HepG2 (cell line): ENCODE measurements around the gene CAMSAP1. TPM values are rescaled to one million over a fixed set of nuclear protein-coding genes. Genes with fewer than 3 reads are reported as not detected.

Experiments
- ATAC-seq: fragments of 200-7000 bp; cut with Tn5 transposase; 3 replicates; pipeline ENCODE4 v1.9.1; 2020; ENCODE audit warnings: mild to moderate bottlenecking, moderate library complexity
- BruUV-seq: library from RNA; stranded (reverse); fragments of 400-500 nt; replicated peaks from 2 replicates; lab custom pipeline; 2021; lab: Mats Ljungman, UMichigan
- CTCF ChIA-PET: fragments of 300-600 bp; formaldehyde crosslinking; extraction: SDS; loops from one replicate; lab custom pipeline; 2021; ENCODE audit warnings: low total read pairs, inconsistent platforms, low intra/inter-chr PET ratio; lab: Yijun Ruan, JAX
- POLR2A ChIA-PET: fragments of 350-600 bp; sonication (Branson Sonifier 250); formaldehyde crosslinking; loops from one replicate; lab custom pipeline; 2020; ENCODE audit warnings: antibody characterized with exemption, inconsistent platforms; lab: Yijun Ruan, JAX
- DNase-seq: peaks from one replicate; pipeline ENCODE4 v3.0.0-alpha.2; 2015; ENCODE audit warnings: low spot score
- FAIRE-seq: peaks from 3 replicates; lab custom pipeline; 2011; peaks lifted over from hg19 to GRCh38; lab: Jason Lieb, UNC
- H2AFZ ChIP-seq: one replicate; pipeline ENCODE4 v1.6.1; 2011; ENCODE audit warnings: low read length, inconsistent platforms
- H3K27ac ChIP-seq: fragments of 300-600 bp; 3 replicates; pipeline ENCODE4 v1.8.0; 2011; ENCODE audit warnings: mixed run types, mild to moderate bottlenecking, mixed read lengths, low read length, inconsistent platforms; ENCODE audit not compliant: insufficient read depth; ENCODE audit errors: extremely low read length
- H3K27me3 ChIP-seq, 2 experiments: fragments of 200-600 bp in 1 of 2; 2 replicates in 1 of 2; 3 replicates in 1 of 2; pipeline versions ENCODE4 v1.6.0 to v1.8.0; 2011; ENCODE audit warnings: low read length in 2 of 2, mild to moderate bottlenecking in 2 of 2, moderate library complexity in 2 of 2, inconsistent platforms in 1 of 2; ENCODE audit not compliant: insufficient read depth in 2 of 2, control insufficient read depth in 1 of 2
- H3K36me3 ChIP-seq, 2 experiments: fragments of 200-600 bp in 1 of 2; replicated peaks in 1 of 2; 2 replicates in 1 of 2; 3 replicates in 1 of 2; pipeline versions ENCODE4 v1.5.1 to v1.8.0; 2011; ENCODE audit warnings: low read length in 2 of 2, inconsistent platforms in 1 of 2; ENCODE audit not compliant: insufficient read depth in 2 of 2, control insufficient read depth in 1 of 2
- H3K4me1 ChIP-seq: 2 replicates; pipeline ENCODE4 v1.5.1; 2012; ENCODE audit warnings: low read length, inconsistent platforms; ENCODE audit not compliant: insufficient read depth
- H3K4me2 ChIP-seq: 2 replicates; pipeline ENCODE4 v1.6.0; 2011; ENCODE audit warnings: low read depth, low read length, inconsistent platforms
- H3K4me3 ChIP-seq, 3 experiments: fragments of 200-600 bp in 1 of 3; sonication (generic), shearing (Covaris generic) in 1 of 3; replicated peaks in 1 of 3; 2 replicates each; pipeline ENCODE4 v1.5.1; 2011 to 2016; ENCODE audit warnings: low read length in 3 of 3, inconsistent platforms in 2 of 3, low read depth in 2 of 3, mild to moderate bottlenecking in 2 of 3, control low read depth in 1 of 3, mixed read lengths in 1 of 3; ENCODE audit not compliant: insufficient read depth in 1 of 3
- H3K79me2 ChIP-seq: one replicate; pipeline ENCODE4 v1.6.1; 2011; ENCODE audit warnings: low read length, inconsistent platforms; ENCODE audit not compliant: insufficient read depth
- H3K9ac ChIP-seq: 2 replicates; pipeline ENCODE4 v1.6.0; 2011; ENCODE audit warnings: mild to moderate bottlenecking, low read depth, low read length, inconsistent platforms; ENCODE audit not compliant: insufficient read depth
- H3K9me3 ChIP-seq: 2 replicates; pipeline ENCODE4 v1.5.1; 2012; ENCODE audit warnings: mild to moderate bottlenecking, low read length
- H4K20me1 ChIP-seq: 2 replicates; pipeline ENCODE4 v1.6.0; 2011; ENCODE audit warnings: inconsistent platforms, mild to moderate bottlenecking, low read length, moderate library complexity; ENCODE audit not compliant: insufficient read depth
- EED ChIP-seq: sonication (generic); formaldehyde crosslinking; IDR thresholded peaks from 2 replicates; pipeline ENCODE4 v1.5.0; 2020; ENCODE audit warnings: mild to moderate bottlenecking, missing genetic modification reagents
- HMGXB3 ChIP-seq: sonication (generic); formaldehyde crosslinking; IDR thresholded peaks from 2 replicates; pipeline ENCODE4 v1.4.0; 2020; ENCODE audit warnings: missing genetic modification reagents, borderline replicate concordance
- KMT2B ChIP-seq: IDR thresholded peaks from 2 replicates; pipeline ENCODE4 v1.6.1; 2016; ENCODE audit warnings: missing genetic modification reagents, missing compliant biosample characterization
- MYNN ChIP-seq: sonication (generic); formaldehyde crosslinking; IDR thresholded peaks from 2 replicates; pipeline ENCODE4 v1.4.0; 2020; ENCODE audit warnings: mild to moderate bottlenecking, low read depth, missing genetic modification reagents
- TAF1 ChIP-seq: sonication (generic); formaldehyde crosslinking; IDR thresholded peaks from 2 replicates; pipeline ENCODE4 v1.4.0; 2020; ENCODE audit warnings: missing genetic modification reagents
- ZNF124 ChIP-seq: sonication (generic); formaldehyde crosslinking; IDR thresholded peaks from 2 replicates; pipeline ENCODE4 v1.4.0; 2020; ENCODE audit warnings: missing genetic modification reagents
- WGBS: methylation state at CpG from one replicate; pipeline ENCODE4 v1.1.6; 2017; ENCODE audit warnings: low lambda C conversion rate; 5-methylcytosine and 5-hydroxymethylcytosine counted together
- in situ Hi-C: cut with HindIII; loops from 2 replicates; pipeline ENCODE4 v1.10.0; 2017; ENCODE audit warnings: low pct_unique_long_range_greater_than_20kb; ENCODE audit not compliant: extremely low pct_ligation_motif_present
- intact Hi-C: fragments of 100-400 bp; cut with micrococcal nuclease; formaldehyde crosslinking; loops from one replicate; pipeline ENCODE4 v1.10.0; 2022; ENCODE audit not compliant: unreplicated experiment
- polyA plus RNA-seq, 8 experiments: library from polyadenylated mRNA; depleted of rRNA in 3 of 8; stranded (reverse) in 7 of 8; unstranded in 1 of 8; fragments of >200 nt; fragmentation: Illumina TruSeq in 4 of 8; extraction: Trizol in 4 of 8; gene quantifications; 2 replicates each; pipeline versions ENCODE4 v1.2.1 to v1.2.3, GENCODE V29; 2011 to 2016; ENCODE audit warnings: low read depth in 4 of 8, missing spikeins in 1 of 8, mixed read lengths in 1 of 8; ENCODE audit not compliant: insufficient read depth in 1 of 8
- total RNA-seq, 5 experiments: library from RNA; depleted of rRNA; stranded (reverse); fragments of >200 nt; fragmentation: Illumina TruSeq; extraction: Trizol; gene quantifications; 2 replicates each; pipeline ENCODE4 v1.2.3, GENCODE V29; 2016; ENCODE audit warnings: low read depth in 1 of 5
- TF ChIP-seq, protein P1 (sequence below): sonication (generic); formaldehyde crosslinking; IDR thresholded peaks from 2 replicates; pipeline ENCODE4 v1.8.0; 2022; ENCODE audit warnings: mild to moderate bottlenecking, missing genetic modification reagents, moderate library complexity

Gene CAMSAP1
- total and polyA plus RNA-seq, 2 of the 13 experiments (the other 11 are each of a cell fraction or from before 2014, with no cell fraction given): 3.8 to 12.4 TPM

GRCh38 chr9:135901826-135902225, 5.5 kb downstream of the CAMSAP1 start:
- DNase-seq: no peak
- Histone ChIP-seq H3K9ac (no peak overlapping the region), H3K4me1 (peaks cover 52% of the 10 kb centered on the region), H2AFZ (no peak overlapping the region), H3K79me2 (peaks cover 90% of the 10 kb centered on the region), H3K27me3 (no peaks in the 10 kb centered on the region), H3K9me3 (no peaks in the 10 kb centered on the region), H3K36me3 (no peaks in the 10 kb centered on the region; a peak in 1 of 5 replicates), H3K4me2 (no peak overlapping the region), H4K20me1 (peaks cover 29% of the 10 kb centered on the region), H3K27ac (no peak overlapping the region), H3K4me3 (no peak overlapping the region)
- 91% methylated on average over 2 of the region's 2 CpGs for WGBS
- CTCF ChIA-PET: no interaction called here
- BruUV-seq: no TSS peak
- TF ChIP-seq TAF1 (CRISPR knock-in tag) (no peak), MYNN (no peak), HMGXB3 (CRISPR knock-in tag) (no peak), EED (CRISPR knock-in tag) (no peak), ZNF124 (CRISPR knock-in tag) (no peak), KMT2B (CRISPR knock-in tag) (no peak)
- TF ChIP-seq, protein P1, sequence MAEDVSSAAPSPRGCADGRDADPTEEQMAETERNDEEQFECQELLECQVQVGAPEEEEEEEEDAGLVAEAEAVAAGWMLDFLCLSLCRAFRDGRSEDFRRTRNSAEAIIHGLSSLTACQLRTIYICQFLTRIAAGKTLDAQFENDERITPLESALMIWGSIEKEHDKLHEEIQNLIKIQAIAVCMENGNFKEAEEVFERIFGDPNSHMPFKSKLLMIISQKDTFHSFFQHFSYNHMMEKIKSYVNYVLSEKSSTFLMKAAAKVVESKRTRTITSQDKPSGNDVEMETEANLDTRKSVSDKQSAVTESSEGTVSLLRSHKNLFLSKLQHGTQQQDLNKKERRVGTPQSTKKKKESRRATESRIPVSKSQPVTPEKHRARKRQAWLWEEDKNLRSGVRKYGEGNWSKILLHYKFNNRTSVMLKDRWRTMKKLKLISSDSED (CRISPR knock-in tag): no peak
- intact Hi-C loops (no loop called here), in situ Hi-C loops (no loop called here)
- no peak for ATAC-seq
- POLR2A ChIA-PET: no interaction called here
- no peak for FAIRE-seq
